ENCODE results near the gene TYW1B.

- TF ChIP-seq CTCF (IDR thresholded peaks at IDR 0.05) (no peak), EZH2phosphoT487 (IDR thresholded peaks at IDR 0.05) (no peak), EZH2 (IDR thresholded peaks at IDR 0.05) (no peak)
These were observed 288.3 kb downstream of the TYW1B start for GRCh38 chr7:72539702-72540101.
